DOHH2 (cell line): ENCODE results near the gene FMR1NB.

Experiments used
- H3F3A ChIP-seq: fragments of 200-600 bp; sonication (generic), shearing (Covaris generic); 2 replicates; pipeline ENCODE4 v1.6.0; 2016; ENCODE audit warnings: antibody characterized with exemption, mild to moderate bottlenecking; ENCODE audit not compliant: control insufficient read depth, insufficient read depth
- H3K27ac ChIP-seq: fragments of 200-600 bp; sonication (generic); 2 replicates; pipeline ENCODE4 v1.5.1; 2014; ENCODE audit warnings: low read depth, mild to moderate bottlenecking, low read length, moderate library complexity
- H3K27me3 ChIP-seq: fragments of 200-600 bp; sonication (generic); 2 replicates; pipeline ENCODE4 v1.6.1; 2014; ENCODE audit warnings: mild to moderate bottlenecking, low read length, mixed read lengths; ENCODE audit not compliant: control insufficient read depth
- H3K36me3 ChIP-seq: fragments of 200-600 bp; sonication (generic); 2 replicates; pipeline ENCODE4 v1.6.1; 2014; ENCODE audit warnings: mild to moderate bottlenecking, low read length, moderate library complexity, mixed read lengths; ENCODE audit not compliant: control insufficient read depth
- H3K4me1 ChIP-seq: fragments of 200-600 bp; sonication (generic); 2 replicates; pipeline ENCODE4 v1.6.1; 2014; ENCODE audit warnings: mild to moderate bottlenecking, low read length, mixed read lengths; ENCODE audit not compliant: control insufficient read depth
- H3K4me2 ChIP-seq: fragments of 200-600 bp; sonication (generic); 2 replicates; pipeline ENCODE4 v1.6.0; 2014; ENCODE audit warnings: mild to moderate bottlenecking, low read length, moderate library complexity
- H3K4me3 ChIP-seq: fragments of 200-600 bp; sonication (generic); 2 replicates; pipeline ENCODE4 v1.5.1; 2014; ENCODE audit warnings: mild to moderate bottlenecking, low read length, mixed read lengths
- H3K79me2 ChIP-seq: fragments of 200-600 bp; sonication (generic); 2 replicates; pipeline ENCODE4 v1.6.1; 2014; ENCODE audit warnings: mild to moderate bottlenecking, low read length, mixed read lengths; ENCODE audit not compliant: control insufficient read depth
- H3K9me2 ChIP-seq: fragments of 200-600 bp; sonication (generic); replicated peaks from 2 replicates; pipeline ENCODE4 v1.6.1; 2014; ENCODE audit warnings: mild to moderate bottlenecking, low read length, mixed read lengths; ENCODE audit not compliant: control insufficient read depth
- H3K9me3 ChIP-seq: fragments of 200-600 bp; sonication (generic); 2 replicates; pipeline ENCODE4 v1.6.1; 2014; ENCODE audit warnings: antibody characterized with exemption, low read length, mixed read lengths; ENCODE audit not compliant: control insufficient read depth, insufficient read depth
- H4K20me1 ChIP-seq: fragments of 200-600 bp; sonication (generic); 2 replicates; pipeline ENCODE4 v1.6.0; 2014; ENCODE audit warnings: low read depth, mild to moderate bottlenecking, antibody characterized with exemption, low read length, moderate library complexity; ENCODE audit not compliant: control insufficient read depth, insufficient read depth
- CTCF ChIP-seq: fragments of 200-600 bp; sonication (generic); IDR thresholded peaks from one replicate; pipeline ENCODE4 v1.5.1; 2014; ENCODE audit warnings: antibody characterized with exemption, mild to moderate bottlenecking, low read depth, low read length; ENCODE audit not compliant: poor library complexity, severe bottlenecking
- EZH2phosphoT487 ChIP-seq: fragments of 200-600 bp; sonication (generic); IDR thresholded peaks from 2 replicates; pipeline ENCODE4 v1.6.1; 2017; ENCODE audit warnings: borderline replicate concordance, mild to moderate bottlenecking, antibody characterized with exemption, low read length, moderate library complexity, mixed read lengths

Gene FMR1NB

GRCh38 chrX:148047200-148047599 is 66.1 kb downstream of the FMR1NB start:
- Histone ChIP-seq H3K4me1 (no peaks in the 10 kb centered on the region), H3K27ac (no peak overlapping the region), H3K4me2 (no peak overlapping the region), H4K20me1 (no peaks in the 10 kb centered on the region), H3K79me2 (no peaks in the 10 kb centered on the region), H3K4me3 (no peak overlapping the region), H3K9me2 (no peaks in the 10 kb centered on the region), H3K36me3 (no peaks in the 10 kb centered on the region), H3K27me3 (no peaks in the 10 kb centered on the region), H3K9me3 (no peaks in the 10 kb centered on the region), H3F3A (no peaks in the 10 kb centered on the region)
- no peak for TF ChIP-seq EZH2phosphoT487
- TF ChIP-seq CTCF, result no peak

DNA sequence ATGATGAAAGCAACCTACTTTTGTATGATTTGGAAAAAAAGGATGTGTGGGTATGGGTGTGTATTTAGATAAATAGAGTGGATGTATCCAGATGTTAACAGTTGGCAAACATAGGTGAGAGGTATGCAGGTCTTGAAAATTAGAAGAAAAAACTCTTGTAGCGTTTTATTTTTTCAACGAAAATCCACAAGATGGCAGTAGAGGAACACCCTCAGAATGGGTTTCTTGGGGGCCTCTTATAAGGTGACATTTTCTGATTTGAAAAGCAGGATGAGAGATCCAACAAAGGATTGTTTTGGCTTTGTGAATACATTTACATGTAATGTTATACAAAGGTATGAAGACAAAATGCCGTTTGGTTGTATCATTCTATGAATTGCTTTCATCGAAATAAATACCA is 68.3 kb downstream of the FMR1NB start:
- Histone ChIP-seq H3K4me2 (no peak overlapping the region), H3K4me1 (no peaks in the 10 kb centered on the region), H3K27me3 (no peaks in the 10 kb centered on the region), H3K27ac (no peak overlapping the region), H3K9me2 (no peaks in the 10 kb centered on the region), H3K9me3 (no peaks in the 10 kb centered on the region), H4K20me1 (no peaks in the 10 kb centered on the region), H3K79me2 (no peaks in the 10 kb centered on the region), H3F3A (no peaks in the 10 kb centered on the region), H3K36me3 (no peaks in the 10 kb centered on the region), H3K4me3 (no peak overlapping the region)
- TF ChIP-seq CTCF (peak; percentile 55), EZH2phosphoT487 (no peak)

GRCh38 chrX:148051973-148052372 is 70.8 kb downstream of the FMR1NB start:
- Histone ChIP-seq H3K4me2 (no peak overlapping the region), H3K4me3 (no peak overlapping the region), H4K20me1 (no peaks in the 10 kb centered on the region), H3F3A (no peaks in the 10 kb centered on the region), H3K4me1 (no peaks in the 10 kb centered on the region), H3K27me3 (no peaks in the 10 kb centered on the region), H3K36me3 (no peaks in the 10 kb centered on the region), H3K9me2 (no peaks in the 10 kb centered on the region), H3K9me3 (no peaks in the 10 kb centered on the region), H3K79me2 (no peaks in the 10 kb centered on the region), H3K27ac (no peak overlapping the region)
- TF ChIP-seq EZH2phosphoT487, result no peak
- TF ChIP-seq CTCF, result no peak

GRCh38 chrX:148067285-148067684 is 86.1 kb downstream of the FMR1NB start:
- Histone ChIP-seq H3K27ac (no peak overlapping the region), H3F3A (no peaks in the 10 kb centered on the region), H3K4me3 (no peak overlapping the region), H4K20me1 (no peaks in the 10 kb centered on the region), H3K4me2 (no peak overlapping the region), H3K36me3 (no peaks in the 10 kb centered on the region), H3K27me3 (no peaks in the 10 kb centered on the region), H3K4me1 (no peaks in the 10 kb centered on the region), H3K9me3 (no peaks in the 10 kb centered on the region), H3K9me2 (no peaks in the 10 kb centered on the region), H3K79me2 (no peaks in the 10 kb centered on the region)
- TF ChIP-seq EZH2phosphoT487 (no peak), CTCF (no peak)
